ENCODE results near the gene NUAK2.
"Not testable (repeated sequence)": the region's sequence is repeated elsewhere in the genome, so short reads cannot be mapped to it uniquely, and the experiment has no call there.

The NUAK2 gene

DNA sequence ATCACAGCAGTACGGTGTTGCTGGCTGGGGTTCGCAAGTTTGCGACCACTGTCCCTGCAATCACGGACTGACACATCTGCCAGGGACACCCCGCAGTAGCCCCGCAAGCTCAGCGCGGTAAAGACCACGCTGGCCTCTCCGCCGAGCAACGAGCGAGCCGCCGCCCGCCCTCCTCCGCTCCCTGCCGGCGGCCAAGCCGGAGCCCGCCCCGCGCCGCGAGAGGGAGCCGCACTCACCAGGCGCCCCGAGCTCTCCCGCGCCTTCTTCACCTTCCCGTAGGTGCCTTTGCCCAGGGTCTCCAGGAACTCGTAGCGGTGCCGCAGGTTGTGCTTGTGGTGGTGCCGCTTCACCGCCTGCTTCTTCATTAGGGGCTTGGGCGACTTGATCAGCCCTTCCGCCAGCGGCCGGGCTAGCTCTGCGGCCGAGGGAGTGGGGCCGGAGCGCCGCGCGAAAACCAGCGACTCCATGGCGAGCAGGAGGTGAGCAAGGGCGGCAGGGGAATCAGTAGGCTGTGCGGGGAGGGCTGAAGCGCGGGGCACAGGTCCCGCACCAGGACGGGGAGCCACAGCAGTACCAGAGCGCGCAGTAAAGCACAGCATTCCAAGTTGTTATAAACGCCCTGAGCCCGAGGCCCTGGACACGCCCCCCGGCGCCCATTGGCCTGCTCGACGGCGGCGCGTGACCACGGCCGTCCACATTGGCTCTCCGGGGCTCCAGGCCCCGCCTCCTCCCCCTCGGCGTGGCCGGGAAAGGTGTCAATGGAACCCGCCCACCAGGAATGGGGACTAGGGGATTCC, at the start of gene NUAK2:
TSS of gene NUAK2 (minus strand) at position 584 of the 797 bp plus-strand sequence. CDS start at position 467, 117 bp downstream.
- Histone ChIP-seq H3K27ac (ENCODE audit: low read length) (no peak within 1 kb of the TSS), H3K9me3 (ENCODE audit: insufficient read depth, low read depth, low read length) (no peaks in the 10 kb centered on the region), H3K4me1 (ENCODE audit: insufficient read depth, low read length) (peaks cover 45% of the 10 kb centered on the region), H3K9ac (ENCODE audit: low read depth, low read length) (peak within 1 kb of the TSS; percentile 86; the same call in 1 of the 2 replicates), H3K27me3 (ENCODE audit: insufficient read depth, low read length) (peaks cover 7% of the 10 kb centered on the region; the same call in 1 of the 2 replicates), H3K4me3 (ENCODE audit: low read length) (peak within 1 kb of the TSS; percentile 93), H3K36me3 (ENCODE audit: insufficient read depth, low read depth, low read length) (no peaks in the 10 kb centered on the region)

DNA sequence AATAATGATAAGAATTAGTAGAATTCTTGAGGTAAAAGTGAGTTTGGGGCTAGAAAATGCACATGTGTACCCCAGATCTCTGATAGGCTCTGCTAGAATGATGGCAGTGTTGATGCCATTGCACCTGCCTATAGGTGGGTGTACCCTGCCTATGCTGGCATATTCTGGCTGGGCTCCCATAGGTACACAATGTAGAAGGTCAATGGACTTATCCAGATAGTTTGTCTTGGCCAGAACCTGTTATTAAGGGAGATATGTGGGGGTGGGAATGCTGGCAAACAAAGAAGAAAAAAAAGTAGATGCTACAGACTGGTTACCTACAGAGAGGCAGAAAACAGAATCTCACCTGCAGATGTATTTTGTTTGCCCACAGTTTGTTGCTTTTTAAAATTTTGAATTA, 49.2 kb upstream of the NUAK2 start:
- Histone ChIP-seq H3K27me3 (ENCODE audit: insufficient read depth, low read length) (no peaks in the 10 kb centered on the region), H3K4me1 (ENCODE audit: insufficient read depth, low read length) (peaks cover 26% of the 10 kb centered on the region), H3K9ac (ENCODE audit: low read depth, low read length) (no peak overlapping the region), H3K27ac (ENCODE audit: low read length) (no peak overlapping the region), H3K9me3 (ENCODE audit: insufficient read depth, low read depth, low read length) (no peaks in the 10 kb centered on the region), H3K4me3 (ENCODE audit: low read length) (no peak overlapping the region), H3K36me3 (ENCODE audit: insufficient read depth, low read depth, low read length) (no peaks in the 10 kb centered on the region)

DNA sequence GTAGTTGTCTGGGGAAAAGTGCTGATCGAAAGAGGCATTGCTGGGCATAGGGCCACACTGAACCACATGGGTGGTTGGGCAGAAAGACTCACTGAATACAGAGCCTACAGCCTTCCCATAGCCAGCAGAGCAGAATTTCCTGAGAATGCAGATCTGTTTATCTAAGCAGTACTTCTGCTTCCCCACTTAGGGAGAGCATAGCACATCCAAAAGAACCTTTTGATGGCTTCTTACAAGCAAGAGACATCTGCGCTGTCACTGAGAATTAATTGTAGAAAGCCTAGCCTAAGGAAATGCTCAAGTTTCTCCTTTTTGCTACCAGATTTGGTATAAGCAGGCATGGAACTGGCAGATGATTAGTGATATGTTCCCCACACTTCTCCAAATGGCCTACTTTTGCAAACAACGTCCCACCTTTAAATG, 48.2 kb upstream of the NUAK2 start:
- H3K36me3 ChIP-seq (ENCODE audit: insufficient read depth, low read depth, low read length): no peaks in the 10 kb centered on the region
- no peaks in the 10 kb centered on the region for H3K27me3 ChIP-seq (ENCODE audit: insufficient read depth, low read length)
- no peak overlapping the region for H3K27ac ChIP-seq (ENCODE audit: low read length)
- H3K4me1 ChIP-seq (ENCODE audit: insufficient read depth, low read length): peaks cover 20% of the 10 kb centered on the region
- H3K4me3 ChIP-seq (ENCODE audit: low read length): no peak overlapping the region
- no peaks in the 10 kb centered on the region for H3K9me3 ChIP-seq (ENCODE audit: insufficient read depth, low read depth, low read length)
- no peak overlapping the region for H3K9ac ChIP-seq (ENCODE audit: low read depth, low read length)

DNA sequence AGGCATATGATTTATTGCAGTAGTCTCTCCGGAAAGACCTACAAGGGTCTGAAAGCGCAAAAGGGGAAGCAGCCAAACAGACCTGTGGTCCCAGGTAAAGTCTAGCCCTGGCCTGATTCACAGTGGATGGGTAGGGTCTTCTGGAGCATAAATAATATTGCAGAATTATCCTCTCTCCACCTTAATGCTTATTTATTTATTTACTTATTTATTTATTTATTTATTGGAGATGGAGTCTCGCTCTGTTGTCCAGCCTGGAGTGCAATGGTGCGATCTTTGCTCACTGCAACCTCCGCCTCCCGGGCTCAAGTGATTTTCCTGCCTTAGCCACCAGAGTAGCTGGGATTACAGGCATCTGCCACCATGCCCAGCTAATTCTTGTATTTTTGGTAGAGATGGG, 46.9 kb upstream of the NUAK2 start:
- Histone ChIP-seq H3K36me3 (ENCODE audit: insufficient read depth, low read depth, low read length) (no peaks in the 10 kb centered on the region), H3K9ac (ENCODE audit: low read depth, low read length) (no peak overlapping the region), H3K9me3 (ENCODE audit: insufficient read depth, low read depth, low read length) (no peaks in the 10 kb centered on the region), H3K4me3 (ENCODE audit: low read length) (no peak overlapping the region), H3K27me3 (ENCODE audit: insufficient read depth, low read length) (no peaks in the 10 kb centered on the region), H3K4me1 (ENCODE audit: insufficient read depth, low read length) (peaks cover 16% of the 10 kb centered on the region), H3K27ac (ENCODE audit: low read length) (no peak overlapping the region)

DNA sequence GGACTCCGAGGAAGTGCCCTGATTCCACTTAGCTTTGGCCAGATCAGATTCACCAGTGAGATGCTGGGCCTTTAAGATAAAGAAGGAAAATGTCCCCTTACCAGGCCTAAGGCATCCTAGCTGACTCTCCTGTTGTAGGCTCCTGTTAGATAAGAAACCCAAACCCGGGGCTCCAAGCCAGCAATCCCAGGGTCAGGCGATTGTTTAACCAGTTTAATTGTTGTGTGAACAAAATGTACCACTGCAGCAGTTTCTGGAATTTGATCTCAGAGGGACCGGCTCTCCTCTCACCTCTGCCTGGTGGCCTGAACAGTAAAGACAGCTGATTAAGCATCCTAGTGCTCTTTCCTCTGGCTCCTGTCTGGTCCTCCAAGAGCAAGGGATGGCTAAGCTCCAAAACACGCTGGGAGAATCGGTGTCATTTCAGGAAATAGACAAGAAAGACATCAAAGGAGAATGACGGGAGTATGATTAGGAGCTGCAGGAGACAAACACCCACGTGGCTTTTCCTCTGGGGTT, 44.5 kb upstream of the NUAK2 start:
- no peak overlapping the region for H3K4me3 ChIP-seq (ENCODE audit: low read length)
- H3K4me1 ChIP-seq (ENCODE audit: insufficient read depth, low read length): no peaks in the 10 kb centered on the region
- H3K27me3 ChIP-seq (ENCODE audit: insufficient read depth, low read length): no peaks in the 10 kb centered on the region
- no peaks in the 10 kb centered on the region for H3K36me3 ChIP-seq (ENCODE audit: insufficient read depth, low read depth, low read length)
- no peaks in the 10 kb centered on the region for H3K9me3 ChIP-seq (ENCODE audit: insufficient read depth, low read depth, low read length)
- H3K9ac ChIP-seq (ENCODE audit: low read depth, low read length): no peak overlapping the region
- no peak overlapping the region for H3K27ac ChIP-seq (ENCODE audit: low read length)

DNA sequence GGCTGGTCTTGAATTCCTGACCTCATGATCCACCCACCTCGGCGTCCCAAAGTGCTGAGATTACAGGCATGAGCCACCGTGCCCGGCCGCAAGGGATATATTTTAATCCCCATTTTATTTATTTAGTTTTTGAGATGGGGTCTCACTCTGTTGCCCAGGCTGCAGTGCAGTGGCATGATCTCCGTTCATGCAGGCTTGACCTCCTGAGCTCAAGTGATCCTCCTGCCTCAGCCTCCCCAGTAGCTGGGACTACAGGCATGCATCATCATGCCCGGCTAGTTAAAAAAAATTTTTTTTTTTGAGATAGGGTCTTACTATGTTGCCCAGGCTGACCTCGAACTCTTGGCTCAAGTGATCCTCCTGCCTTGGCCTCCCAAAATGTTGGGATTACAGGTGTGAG, 43.5 kb upstream of the NUAK2 start:
- H3K27me3 ChIP-seq (ENCODE audit: insufficient read depth, low read length); H3K36me3 ChIP-seq (ENCODE audit: insufficient read depth, low read depth, low read length); H3K9ac ChIP-seq (ENCODE audit: low read depth, low read length); H3K4me3 ChIP-seq (ENCODE audit: low read length); H3K4me1 ChIP-seq (ENCODE audit: insufficient read depth, low read length); H3K27ac ChIP-seq (ENCODE audit: low read length); H3K9me3 ChIP-seq (ENCODE audit: insufficient read depth, low read depth, low read length): not testable (repeated sequence)

DNA sequence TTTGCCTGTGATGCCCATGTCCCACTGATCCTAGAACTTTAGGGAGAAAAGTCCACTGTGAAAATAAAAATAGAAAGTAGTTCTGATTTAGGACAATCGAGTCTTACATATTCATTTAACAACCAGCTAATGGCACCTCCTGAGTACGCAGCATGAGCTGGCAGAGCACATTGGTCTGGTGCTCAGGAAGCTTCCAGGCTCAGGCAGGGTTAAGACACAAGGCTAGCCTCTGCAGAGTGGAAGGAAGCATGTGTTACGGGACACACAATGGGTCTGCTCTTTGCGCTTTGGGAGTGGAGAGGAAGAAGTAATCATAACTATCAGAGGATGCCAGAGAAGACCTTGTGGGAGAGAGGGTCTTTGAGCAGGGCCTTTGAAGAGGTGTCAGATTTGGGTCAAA, 39.3 kb upstream of the NUAK2 start:
- Histone ChIP-seq H3K4me1 (ENCODE audit: insufficient read depth, low read length) (peaks cover 17% of the 10 kb centered on the region; the same call in 1 of the 2 replicates), H3K4me3 (ENCODE audit: low read length) (no peak overlapping the region), H3K36me3 (ENCODE audit: insufficient read depth, low read depth, low read length) (no peaks in the 10 kb centered on the region), H3K9ac (ENCODE audit: low read depth, low read length) (no peak overlapping the region), H3K9me3 (ENCODE audit: insufficient read depth, low read depth, low read length) (no peaks in the 10 kb centered on the region), H3K27ac (ENCODE audit: low read length) (no peak overlapping the region), H3K27me3 (ENCODE audit: insufficient read depth, low read length) (no peaks in the 10 kb centered on the region)

DNA sequence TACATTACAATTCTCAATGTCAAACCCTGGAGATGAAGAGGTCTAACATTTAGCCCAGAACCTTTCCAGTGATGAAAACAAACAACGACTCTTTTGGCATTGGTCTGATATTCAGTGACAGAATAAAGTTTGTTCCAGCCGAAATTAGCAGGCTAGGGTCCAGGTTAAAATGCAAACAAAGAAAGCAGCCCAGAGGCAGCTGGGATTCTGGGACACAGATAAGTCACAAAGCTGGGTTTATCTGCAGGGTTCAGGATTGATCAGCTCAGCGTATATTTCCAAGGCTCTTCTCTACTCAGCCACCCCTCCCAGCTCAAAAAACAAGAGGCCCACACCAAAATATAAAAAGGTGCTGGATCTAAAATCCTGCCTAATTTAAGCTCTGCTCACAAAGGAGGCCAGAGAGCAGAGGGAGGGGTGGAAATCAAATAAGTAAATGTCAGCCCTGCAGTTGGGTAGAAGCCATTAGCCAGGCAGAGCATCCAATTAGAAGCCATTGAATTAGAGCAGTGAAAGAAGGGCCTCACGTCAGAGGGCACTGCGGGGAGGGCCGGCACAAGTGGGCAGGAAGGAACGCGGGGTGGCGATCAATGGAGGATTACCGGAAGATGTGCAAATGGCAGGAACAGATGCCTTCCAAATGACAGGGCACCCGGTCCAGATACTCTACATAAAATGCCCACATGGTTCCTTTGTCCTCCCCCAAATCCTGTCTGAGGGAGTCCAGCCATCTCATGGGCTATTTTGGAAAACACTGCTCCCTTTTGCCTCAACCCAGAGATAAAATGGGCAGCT, 38.4 kb upstream of the NUAK2 start:
- Histone ChIP-seq H3K4me1 (ENCODE audit: insufficient read depth, low read length) (peaks cover 24% of the 10 kb centered on the region), H3K9me3 (ENCODE audit: insufficient read depth, low read depth, low read length) (no peaks in the 10 kb centered on the region), H3K4me3 (ENCODE audit: low read length) (no peak overlapping the region), H3K27ac (ENCODE audit: low read length) (no peak overlapping the region), H3K36me3 (ENCODE audit: insufficient read depth, low read depth, low read length) (no peaks in the 10 kb centered on the region), H3K27me3 (ENCODE audit: insufficient read depth, low read length) (no peaks in the 10 kb centered on the region), H3K9ac (ENCODE audit: low read depth, low read length) (no peak overlapping the region)

DNA sequence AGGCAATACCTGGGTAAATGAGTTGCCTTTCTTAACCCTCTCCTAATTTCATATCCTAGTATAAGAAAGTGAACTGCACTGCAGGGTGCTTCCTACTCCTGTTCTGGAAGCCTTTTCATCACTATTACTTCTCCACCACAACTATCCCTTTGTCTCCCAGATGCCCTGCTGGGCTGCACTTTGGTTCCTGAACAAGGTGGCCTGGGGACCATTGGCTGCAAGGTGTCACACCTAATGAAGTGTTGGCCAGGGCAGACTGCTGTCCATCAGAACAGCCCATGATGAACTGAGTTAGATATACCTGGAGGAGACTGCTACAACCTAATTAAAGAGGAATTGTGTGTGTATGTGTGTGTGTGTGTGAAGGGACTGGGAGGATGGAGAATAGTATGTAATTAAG, 37.0 kb upstream of the NUAK2 start:
- Histone ChIP-seq H3K36me3 (ENCODE audit: insufficient read depth, low read depth, low read length) (no peaks in the 10 kb centered on the region), H3K27me3 (ENCODE audit: insufficient read depth, low read length) (no peaks in the 10 kb centered on the region), H3K9ac (ENCODE audit: low read depth, low read length) (no peak overlapping the region), H3K4me1 (ENCODE audit: insufficient read depth, low read length) (peaks cover 25% of the 10 kb centered on the region), H3K9me3 (ENCODE audit: insufficient read depth, low read depth, low read length) (no peaks in the 10 kb centered on the region), H3K4me3 (ENCODE audit: low read length) (no peak overlapping the region), H3K27ac (ENCODE audit: low read length) (no peak overlapping the region)

DNA sequence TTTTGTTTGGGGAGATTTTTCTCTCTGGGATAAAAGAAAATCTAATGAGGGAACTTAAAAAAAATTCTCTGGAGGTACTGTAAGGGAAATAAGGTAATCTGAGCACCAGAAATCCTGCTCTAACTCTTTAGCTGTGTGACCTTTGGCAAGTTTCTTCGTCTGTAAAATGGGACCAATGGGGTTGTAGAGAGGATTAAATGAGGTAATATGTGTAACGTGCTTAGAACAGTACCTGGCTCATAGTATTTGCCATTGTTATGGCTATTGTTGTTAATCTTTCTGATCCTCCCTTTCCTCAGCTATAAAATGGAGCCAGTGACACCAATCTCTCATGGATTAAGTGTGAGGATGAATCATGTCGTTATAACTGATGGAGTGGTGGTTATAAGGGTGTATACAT, 36.0 kb upstream of the NUAK2 start:
- H3K36me3 ChIP-seq (ENCODE audit: insufficient read depth, low read depth, low read length): no peaks in the 10 kb centered on the region
- H3K27me3 ChIP-seq (ENCODE audit: insufficient read depth, low read length): no peaks in the 10 kb centered on the region
- H3K27ac ChIP-seq (ENCODE audit: low read length): no peak overlapping the region
- H3K4me3 ChIP-seq (ENCODE audit: low read length): no peak overlapping the region
- no peaks in the 10 kb centered on the region for H3K9me3 ChIP-seq (ENCODE audit: insufficient read depth, low read depth, low read length)
- peaks cover 28% of the 10 kb centered on the region for H3K4me1 ChIP-seq (ENCODE audit: insufficient read depth, low read length)
- no peak overlapping the region for H3K9ac ChIP-seq (ENCODE audit: low read depth, low read length)

DNA sequence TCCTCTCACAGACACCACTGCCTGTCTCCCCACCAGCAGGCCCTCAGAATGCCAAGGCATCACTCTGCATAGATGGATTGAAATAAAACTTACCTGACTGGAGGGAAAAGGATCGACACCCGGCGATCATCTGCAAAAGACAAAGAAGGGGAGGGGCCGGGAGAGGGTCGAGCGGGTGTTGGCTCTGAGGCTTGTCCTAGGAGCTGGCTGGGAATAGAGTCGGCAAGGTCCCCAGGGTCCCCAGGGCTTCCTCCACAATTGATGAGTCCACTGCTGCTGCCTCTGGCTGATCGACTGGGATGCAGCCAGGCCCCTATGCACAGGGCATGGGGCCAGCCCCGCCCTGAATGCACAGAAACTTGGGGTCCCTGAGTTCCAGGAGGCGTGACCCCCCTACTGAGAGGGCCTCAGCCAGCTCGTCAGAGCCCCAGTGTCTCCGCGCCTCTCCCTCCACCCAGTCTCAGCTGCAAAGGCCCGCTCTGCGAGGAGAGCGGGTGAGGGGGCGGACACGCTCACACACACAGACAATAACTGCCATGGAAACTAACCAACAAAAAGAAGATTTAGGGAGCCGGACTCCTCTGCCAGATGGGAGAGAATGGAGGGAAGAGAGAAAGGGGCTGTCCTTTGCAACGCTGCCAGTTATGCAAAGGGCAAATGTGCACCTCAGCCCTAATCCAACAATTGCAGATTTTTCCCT, 35.0 kb upstream of the NUAK2 start, which contains the start of gene KLHDC8A:
TSS of gene KLHDC8A (minus strand) at position 483 of the 700 bp plus-strand sequence. CDS start 13,318 bp downstream, outside the sequence.
- H3K4me3 ChIP-seq (ENCODE audit: low read length): no peak within 1 kb of the TSS; the same call in 1 of the 2 replicates
- H3K27ac ChIP-seq (ENCODE audit: low read length): no peak within 1 kb of the TSS
- no peaks in the 10 kb centered on the region for H3K36me3 ChIP-seq (ENCODE audit: insufficient read depth, low read depth, low read length)
- H3K9me3 ChIP-seq (ENCODE audit: insufficient read depth, low read depth, low read length): no peaks in the 10 kb centered on the region
- H3K4me1 ChIP-seq (ENCODE audit: insufficient read depth, low read length): peaks cover 35% of the 10 kb centered on the region
- no peaks in the 10 kb centered on the region for H3K27me3 ChIP-seq (ENCODE audit: insufficient read depth, low read length)
- H3K9ac ChIP-seq (ENCODE audit: low read depth, low read length): no peak within 1 kb of the TSS
